Measurements from ENCODE around the gene UGCG.
"Not testable (repeated sequence)": the region's sequence is repeated elsewhere in the genome, so short reads cannot be mapped to it uniquely, and the experiment has no call there.

UGCG gene

GRCh38 chr9:111957856-111958631, 61.4 kb downstream of the UGCG start:
- peak overlapping the region; percentile 29 for H3K4me3 ChIP-seq (ENCODE audit: low read depth, low read length)
- TF ChIP-seq POLR2A (IDR thresholded peaks at IDR 0.05; ENCODE audit: extremely low read depth, insufficient read length) (no peak), MAX (IDR thresholded peaks at IDR 0.05; ENCODE audit: low read depth, low read length) (peak; percentile 57; the same call in 1 of the 2 replicates)
- DNase-seq (ENCODE audit: low read depth): peak; percentile 82

- no peak for DNase-seq (ENCODE audit: low read depth)
- no peak for TF ChIP-seq CTCF (IDR thresholded peaks at IDR 0.05; ENCODE audit: low read depth, low read length)
- no peak for TF ChIP-seq POLR2A (IDR thresholded peaks at IDR 0.05; ENCODE audit: extremely low read depth, insufficient read length)
- TF ChIP-seq MYC (IDR thresholded peaks at IDR 0.05; ENCODE audit: low read depth, low read length): no peak
- no peak for TF ChIP-seq MAX (IDR thresholded peaks at IDR 0.05; ENCODE audit: low read depth, low read length)
- H3K4me3 ChIP-seq (ENCODE audit: low read depth, low read length): no peak overlapping the region
Observed at GRCh38 chr9:111959468-111960359, 63.1 kb downstream of the UGCG start.

GRCh38 chr9:111960485-111960884, 63.9 kb downstream of the UGCG start:
- H3K4me3 ChIP-seq (ENCODE audit: low read depth, low read length); DNase-seq (ENCODE audit: low read depth): not testable (repeated sequence)

- H3K4me3 ChIP-seq (ENCODE audit: low read depth, low read length): no peak overlapping the region
- TF ChIP-seq POLR2A (IDR thresholded peaks at IDR 0.05; ENCODE audit: extremely low read depth, insufficient read length) (no peak), MYC (IDR thresholded peaks at IDR 0.05; ENCODE audit: low read depth, low read length) (no peak), CTCF (IDR thresholded peaks at IDR 0.05; ENCODE audit: low read depth, low read length) (no peak), MAX (IDR thresholded peaks at IDR 0.05; ENCODE audit: low read depth, low read length) (no peak)
- no peak for DNase-seq (ENCODE audit: low read depth)
Observed at GRCh38 chr9:111961009-111961408, 64.4 kb downstream of the UGCG start.

GRCh38 chr9:111961575-111961974, 65.0 kb downstream of the UGCG start:
- H3K4me3 ChIP-seq (ENCODE audit: low read depth, low read length): no peak overlapping the region
- TF ChIP-seq POLR2A (IDR thresholded peaks at IDR 0.05; ENCODE audit: extremely low read depth, insufficient read length) (no peak), CTCF (IDR thresholded peaks at IDR 0.05; ENCODE audit: low read depth, low read length) (no peak)
- no peak for DNase-seq (ENCODE audit: low read depth)

GRCh38 chr9:111962021-111962420, 65.4 kb downstream of the UGCG start:
- DNase-seq (ENCODE audit: low read depth): no peak
- TF ChIP-seq POLR2A (IDR thresholded peaks at IDR 0.05; ENCODE audit: extremely low read depth, insufficient read length) (no peak), MYC (IDR thresholded peaks at IDR 0.05; ENCODE audit: low read depth, low read length) (no peak), MAX (IDR thresholded peaks at IDR 0.05; ENCODE audit: low read depth, low read length) (no peak), CTCF (IDR thresholded peaks at IDR 0.05; ENCODE audit: low read depth, low read length) (no peak)
- H3K4me3 ChIP-seq (ENCODE audit: low read depth, low read length): no peak overlapping the region

Data from NB4 (cell line).